Adipocyte (in vitro differentiated cells): ENCODE data around the gene MYRIP.
A peak's percentile ranks its signal among the peaks of the same experiment; 100 is the strongest.

ENCODE experiments used
- DNase-seq: peaks from one replicate; pipeline ENCODE4 v3.0.0-alpha.2; 2015; ENCODE audit warnings: low read depth
- H3K27me3 ChIP-seq: replicated peaks from 2 replicates; pipeline ENCODE4 v1.7.0; 2013; ENCODE audit warnings: mild to moderate bottlenecking, low read length, moderate library complexity; ENCODE audit not compliant: control insufficient read depth, insufficient read depth
- H3K36me3 ChIP-seq: 2 replicates; pipeline ENCODE4 v1.7.0; 2013; ENCODE audit warnings: low read length, mild to moderate bottlenecking, moderate library complexity; ENCODE audit not compliant: control insufficient read depth, insufficient read depth, severe bottlenecking
- H3K4me1 ChIP-seq: 2 replicates; pipeline ENCODE4 v1.7.0; 2013; ENCODE audit warnings: mild to moderate bottlenecking, low read length, moderate library complexity; ENCODE audit not compliant: control insufficient read depth, insufficient read depth
- H3K4me3 ChIP-seq: 2 replicates; pipeline ENCODE4 v1.7.0; 2013; ENCODE audit warnings: mild to moderate bottlenecking, low read length, moderate library complexity
- H3K9ac ChIP-seq: 2 replicates; pipeline ENCODE4 v1.7.0; 2013; ENCODE audit warnings: mild to moderate bottlenecking, low read length, moderate library complexity
- H3K9me3 ChIP-seq: 2 replicates; pipeline ENCODE4 v1.7.0; 2013; ENCODE audit warnings: mild to moderate bottlenecking, low read length, moderate library complexity; ENCODE audit not compliant: control insufficient read depth

Gene MYRIP

GRCh38 chr3:39907981-39908380 is 98.6 kb downstream of the MYRIP start:
- Histone ChIP-seq H3K9me3 (no peaks in the 10 kb centered on the region), H3K4me3 (no peak overlapping the region), H3K27me3 (no peaks in the 10 kb centered on the region), H3K36me3 (no peaks in the 10 kb centered on the region), H3K4me1 (peaks cover 25% of the 10 kb centered on the region), H3K9ac (no peak overlapping the region)
- no peak for DNase-seq

- no peaks in the 10 kb centered on the region for H3K9me3 ChIP-seq
- peaks cover 25% of the 10 kb centered on the region for H3K4me1 ChIP-seq
- no peak for DNase-seq
- H3K9ac ChIP-seq: no peak overlapping the region
- no peak overlapping the region for H3K4me3 ChIP-seq
- no peaks in the 10 kb centered on the region for H3K27me3 ChIP-seq
- no peaks in the 10 kb centered on the region for H3K36me3 ChIP-seq
Measured at GRCh38 chr3:39910135-39910534, 100.7 kb downstream of the MYRIP start.

GRCh38 chr3:39910826-39911464 is 101.5 kb downstream of the MYRIP start:
- Histone ChIP-seq H3K27me3 (no peaks in the 10 kb centered on the region), H3K36me3 (no peaks in the 10 kb centered on the region), H3K9me3 (no peaks in the 10 kb centered on the region), H3K9ac (no peak overlapping the region), H3K4me1 (peaks cover 25% of the 10 kb centered on the region), H3K4me3 (no peak overlapping the region)
- DNase-seq: peak; percentile 32

GRCh38 chr3:39911465-39912309 is 102.3 kb downstream of the MYRIP start:
- H3K4me1 ChIP-seq: peaks cover 25% of the 10 kb centered on the region

GRCh38 chr3:39915027-39915426 is 105.6 kb downstream of the MYRIP start:
- H3K36me3 ChIP-seq: no peaks in the 10 kb centered on the region
- no peaks in the 10 kb centered on the region for H3K9me3 ChIP-seq
- no peak overlapping the region for H3K4me3 ChIP-seq
- peaks cover 19% of the 10 kb centered on the region for H3K4me1 ChIP-seq
- no peak overlapping the region for H3K9ac ChIP-seq
- no peak for DNase-seq
- H3K27me3 ChIP-seq: no peaks in the 10 kb centered on the region

More at GRCh38 chr3:39911465-39912309, 102.3 kb downstream of the MYRIP start:
- no peaks in the 10 kb centered on the region for H3K27me3 ChIP-seq
- no peaks in the 10 kb centered on the region for H3K9me3 ChIP-seq
- H3K36me3 ChIP-seq: no peaks in the 10 kb centered on the region
- H3K4me3 ChIP-seq: no peak overlapping the region
- DNase-seq: peak; percentile 60
- peak overlapping the region; percentile 52 for H3K9ac ChIP-seq

GRCh38 chr3:39917065-39917773 is 107.8 kb downstream of the MYRIP start:
- Histone ChIP-seq H3K4me3 (no peak overlapping the region), H3K27me3 (no peaks in the 10 kb centered on the region), H3K36me3 (no peaks in the 10 kb centered on the region), H3K9ac (no peak overlapping the region), H3K9me3 (no peaks in the 10 kb centered on the region), H3K4me1 (peaks cover 3% of the 10 kb centered on the region)
- peak; percentile 20 for DNase-seq

- no peak for DNase-seq
- Histone ChIP-seq H3K9ac (no peak overlapping the region), H3K27me3 (no peaks in the 10 kb centered on the region), H3K4me3 (no peak overlapping the region), H3K9me3 (no peaks in the 10 kb centered on the region), H3K4me1 (peaks cover 3% of the 10 kb centered on the region), H3K36me3 (no peaks in the 10 kb centered on the region)
Measured at GRCh38 chr3:39919281-39919680, 109.9 kb downstream of the MYRIP start.

GRCh38 chr3:39920271-39920670 is 110.9 kb downstream of the MYRIP start:
- H3K36me3 ChIP-seq: no peaks in the 10 kb centered on the region
- H3K9me3 ChIP-seq: no peaks in the 10 kb centered on the region
- DNase-seq: peak; percentile 54
- no peaks in the 10 kb centered on the region for H3K27me3 ChIP-seq
- no peak overlapping the region for H3K4me3 ChIP-seq
- H3K4me1 ChIP-seq: peaks cover 3% of the 10 kb centered on the region
- no peak overlapping the region for H3K9ac ChIP-seq

- Histone ChIP-seq H3K27me3 (no peaks in the 10 kb centered on the region), H3K4me1 (no peaks in the 10 kb centered on the region), H3K9me3 (no peaks in the 10 kb centered on the region), H3K9ac (no peak overlapping the region), H3K4me3 (no peak overlapping the region), H3K36me3 (no peaks in the 10 kb centered on the region)
- DNase-seq: no peak
Measured at GRCh38 chr3:39927479-39927878, 118.1 kb downstream of the MYRIP start.

- peaks cover 3% of the 10 kb centered on the region for H3K4me1 ChIP-seq
- H3K27me3 ChIP-seq: no peaks in the 10 kb centered on the region
- peak; percentile 9 for DNase-seq
- H3K4me3 ChIP-seq: no peak overlapping the region
- no peak overlapping the region for H3K9ac ChIP-seq
- no peaks in the 10 kb centered on the region for H3K9me3 ChIP-seq
- no peaks in the 10 kb centered on the region for H3K36me3 ChIP-seq
Measured at GRCh38 chr3:39933986-39934693, 124.7 kb downstream of the MYRIP start.

GRCh38 chr3:39934696-39935095 is 125.3 kb downstream of the MYRIP start:
- Histone ChIP-seq H3K4me3 (no peak overlapping the region), H3K9me3 (no peaks in the 10 kb centered on the region), H3K36me3 (no peaks in the 10 kb centered on the region), H3K9ac (no peak overlapping the region), H3K4me1 (peaks cover 3% of the 10 kb centered on the region), H3K27me3 (no peaks in the 10 kb centered on the region)
- no peak for DNase-seq
